ENCODE measurements around the gene BHLHE41. TPM values are rescaled to one million over a fixed set of nuclear protein-coding genes. Genes with fewer than 3 reads are reported as not detected.

BHLHE41 gene
- total and polyA plus RNA-seq, 2 of the 4 experiments (the other 2 are of a cell fraction) = 0.72 to 3.8 TPM

DNA sequence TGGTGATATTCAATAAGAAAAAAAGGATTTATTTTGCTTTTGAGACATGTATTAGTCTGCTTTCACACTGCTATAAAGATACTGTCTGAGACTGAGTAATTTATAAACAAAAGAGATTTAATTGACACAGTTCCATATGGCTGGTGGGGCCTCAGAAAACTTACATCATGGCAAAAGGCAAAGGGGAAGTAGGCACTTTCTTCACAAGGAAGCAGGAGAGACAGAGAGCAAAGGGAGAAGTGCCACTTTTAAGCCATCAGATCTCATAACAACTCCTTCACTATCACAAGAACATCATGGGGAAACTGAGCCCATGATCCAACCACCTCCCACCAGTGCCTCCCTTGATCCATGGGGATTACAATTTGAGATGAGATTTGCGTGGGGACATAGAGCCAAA, 43.9 kb downstream of the BHLHE41 start:
- dilution Hi-C loops (cut with HindIII; ENCODE audit: low sequenced_read_pairs, unreplicated experiment) = no loop called here

More for the DNA sequence above, 43.9 kb downstream of the BHLHE41 start:
- Histone ChIP-seq H4K8ac (ENCODE audit: low read depth in 2 of 2, low read length in 2 of 2) (no peak overlapping the region), H3K4ac (ENCODE audit: low read depth, low read length) (no peak overlapping the region), H2BK120ac (ENCODE audit: low read depth, low read length) (no peak overlapping the region), H3K4me1 (ENCODE audit: control insufficient read depth, insufficient read depth, low read length) (no peaks in the 10 kb centered on the region), H2BK15ac (ENCODE audit: low read depth, low read length) (no peak overlapping the region), H3K79me1 (ENCODE audit: low read depth in 1 of 2, low read length in 2 of 2) (no peaks in the 10 kb centered on the region; a peak in 1 of 4 replicates), H4K5ac (ENCODE audit: low read depth, low read length) (no peak overlapping the region), H4K91ac (ENCODE audit: insufficient read depth, low read depth, low read length) (no peak overlapping the region), H3K4me2 (ENCODE audit: low read depth, low read length) (no peak overlapping the region), H2AFZ (replicated peaks; ENCODE audit: low read length, poor library complexity) (no peak overlapping the region), H2AK5ac (ENCODE audit: low read depth, low read length) (no peak overlapping the region), H3K4me3 (ENCODE audit: insufficient read depth, low read depth, low read length) (no peak overlapping the region), H3K56ac (ENCODE audit: extremely low read depth, insufficient read depth, low read length) (no peak overlapping the region), H2BK5ac (ENCODE audit: low read depth, low read length, poor library complexity, severe bottlenecking) (no peak overlapping the region), H2AK9ac (replicated peaks; ENCODE audit: low read depth, low read length, poor library complexity) (no peak overlapping the region), H3K18ac (ENCODE audit: low read depth, low read length) (no peak overlapping the region), H3K9me1 (ENCODE audit: insufficient read depth, low read length) (no peaks in the 10 kb centered on the region), H3K9me3 (ENCODE audit: control insufficient read depth, insufficient read depth, low read length) (peaks cover 4% of the 10 kb centered on the region; the same call in 1 of the 2 replicates), H3K36me3 (ENCODE audit: control insufficient read depth, insufficient read depth, low read length) (peaks cover 1% of the 10 kb centered on the region; the same call in 1 of the 2 replicates), H3K27me3 (ENCODE audit: control insufficient read depth, insufficient read depth, low read length) (no peaks in the 10 kb centered on the region), H2BK20ac (ENCODE audit: low read depth, low read length) (no peak overlapping the region), H3K27ac (ENCODE audit: insufficient read depth, low read length) (no peak overlapping the region), H3K23ac (ENCODE audit: low read depth, low read length) (no peak overlapping the region), H3K14ac (replicated peaks; ENCODE audit: low read depth, low read length) (no peak overlapping the region), H4K20me1 (ENCODE audit: insufficient read depth, low read length) (no peaks in the 10 kb centered on the region), H3K9ac (ENCODE audit: low read depth, low read length) (no peak overlapping the region)
- ChIA-PET POLR2A (ENCODE audit: unreplicated experiment) (no interaction called here), CTCF (no interaction called here)
- TF ChIP-seq MAZ (IDR thresholded peaks at IDR 0.05; ENCODE audit: borderline replicate concordance, low read depth, low read length) = no peak
- no peak for TF ChIP-seq MAFK (IDR thresholded peaks at IDR 0.05; ENCODE audit: low read depth, low read length)
- no peak for TF ChIP-seq RAD21 (IDR thresholded peaks at IDR 0.05; ENCODE audit: low read length)
- no peak for TF ChIP-seq SMC3 (IDR thresholded peaks at IDR 0.05; ENCODE audit: low read depth, low read length)
- TF ChIP-seq, protein P1, sequence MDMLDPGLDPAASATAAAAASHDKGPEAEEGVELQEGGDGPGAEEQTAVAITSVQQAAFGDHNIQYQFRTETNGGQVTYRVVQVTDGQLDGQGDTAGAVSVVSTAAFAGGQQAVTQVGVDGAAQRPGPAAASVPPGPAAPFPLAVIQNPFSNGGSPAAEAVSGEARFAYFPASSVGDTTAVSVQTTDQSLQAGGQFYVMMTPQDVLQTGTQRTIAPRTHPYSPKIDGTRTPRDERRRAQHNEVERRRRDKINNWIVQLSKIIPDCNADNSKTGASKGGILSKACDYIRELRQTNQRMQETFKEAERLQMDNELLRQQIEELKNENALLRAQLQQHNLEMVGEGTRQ (IDR thresholded peaks at IDR 0.05; ENCODE audit: low read depth, low read length) = no peak
- TF ChIP-seq RCOR1 (IDR thresholded peaks at IDR 0.05; ENCODE audit: insufficient replicate concordance, low read length) = no peak
- TF ChIP-seq MXI1 (IDR thresholded peaks at IDR 0.05; ENCODE audit: borderline replicate concordance, low read depth, low read length) = no peak
- no peak for TF ChIP-seq CEBPB (IDR thresholded peaks at IDR 0.05; ENCODE audit: low read depth, low read length)
- TF ChIP-seq, protein P2, sequence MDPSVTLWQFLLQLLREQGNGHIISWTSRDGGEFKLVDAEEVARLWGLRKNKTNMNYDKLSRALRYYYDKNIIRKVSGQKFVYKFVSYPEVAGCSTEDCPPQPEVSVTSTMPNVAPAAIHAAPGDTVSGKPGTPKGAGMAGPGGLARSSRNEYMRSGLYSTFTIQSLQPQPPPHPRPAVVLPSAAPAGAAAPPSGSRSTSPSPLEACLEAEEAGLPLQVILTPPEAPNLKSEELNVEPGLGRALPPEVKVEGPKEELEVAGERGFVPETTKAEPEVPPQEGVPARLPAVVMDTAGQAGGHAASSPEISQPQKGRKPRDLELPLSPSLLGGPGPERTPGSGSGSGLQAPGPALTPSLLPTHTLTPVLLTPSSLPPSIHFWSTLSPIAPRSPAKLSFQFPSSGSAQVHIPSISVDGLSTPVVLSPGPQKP (IDR thresholded peaks at IDR 0.05; ENCODE audit: borderline replicate concordance, low read depth, low read length) = no peak
- TF ChIP-seq CHD1 (IDR thresholded peaks at IDR 0.05; ENCODE audit: low read depth, low read length) = no peak
- TF ChIP-seq, protein P3, sequence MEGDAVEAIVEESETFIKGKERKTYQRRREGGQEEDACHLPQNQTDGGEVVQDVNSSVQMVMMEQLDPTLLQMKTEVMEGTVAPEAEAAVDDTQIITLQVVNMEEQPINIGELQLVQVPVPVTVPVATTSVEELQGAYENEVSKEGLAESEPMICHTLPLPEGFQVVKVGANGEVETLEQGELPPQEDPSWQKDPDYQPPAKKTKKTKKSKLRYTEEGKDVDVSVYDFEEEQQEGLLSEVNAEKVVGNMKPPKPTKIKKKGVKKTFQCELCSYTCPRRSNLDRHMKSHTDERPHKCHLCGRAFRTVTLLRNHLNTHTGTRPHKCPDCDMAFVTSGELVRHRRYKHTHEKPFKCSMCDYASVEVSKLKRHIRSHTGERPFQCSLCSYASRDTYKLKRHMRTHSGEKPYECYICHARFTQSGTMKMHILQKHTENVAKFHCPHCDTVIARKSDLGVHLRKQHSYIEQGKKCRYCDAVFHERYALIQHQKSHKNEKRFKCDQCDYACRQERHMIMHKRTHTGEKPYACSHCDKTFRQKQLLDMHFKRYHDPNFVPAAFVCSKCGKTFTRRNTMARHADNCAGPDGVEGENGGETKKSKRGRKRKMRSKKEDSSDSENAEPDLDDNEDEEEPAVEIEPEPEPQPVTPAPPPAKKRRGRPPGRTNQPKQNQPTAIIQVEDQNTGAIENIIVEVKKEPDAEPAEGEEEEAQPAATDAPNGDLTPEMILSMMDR (conservative IDR thresholded peaks at IDR 0.05; ENCODE audit: low read depth, low read length) = no peak
- no peak for TF ChIP-seq POLR2A (IDR thresholded peaks at IDR 0.05; ENCODE audit: low read depth, low read length)
- intact Hi-C loops (cut with micrococcal nuclease) (no loop called here), in situ Hi-C loops (cut with MboI; ENCODE audit: low sequenced_read_pairs) (no loop called here)
- DNase-seq = no peak
- no peak for ATAC-seq (ENCODE audit: low read depth)
- WGBS, 2 experiments (ENCODE audit: extremely low coverage in 2 of 2, insufficient read length in 1 of 2) = no CpG with 5 or more reads among the region's 1 CpG
- no TSS peak for BruUV-seq (replicated peaks)
